Heart right ventricle (tissue), 16 donors: ENCODE data around the gene KIF3C. TPM values are rescaled to one million over a fixed set of nuclear protein-coding genes. Genes with fewer than 3 reads are reported as not detected.

ENCODE experiments used
- ATAC-seq, 8 donors: fragments of 200-7000 bp; cut with Tn5 transposase; one replicate each; pipeline ENCODE4 v1.9.1; 2020; ENCODE audit warnings: mild to moderate bottlenecking in 8 of 8, moderate library complexity in 8 of 8, moderate number of reproducible peaks in 1 of 8
- DNase-seq, 2 donors: peaks; one replicate each; pipeline ENCODE4 v3.0.0-alpha.2; 2020
- H3K27ac ChIP-seq, 10 donors: fragments of 200-600 bp; sonication (generic) in 2 of 10; one replicate each; pipeline versions ENCODE4 v1.5.0 to v1.8.0; 2020 to 2022; ENCODE audit warnings: mild to moderate bottlenecking in 3 of 10
- H3K27me3 ChIP-seq, 7 donors: fragments of 200-600 bp; one replicate each; pipeline ENCODE4 v1.8.0; 2021 to 2022; ENCODE audit warnings: mild to moderate bottlenecking in 2 of 7
- H3K36me3 ChIP-seq, 9 donors: fragments of 200-600 bp; sonication (generic) in 1 of 9; one replicate each; pipeline versions ENCODE4 v1.5.0 to v1.8.0; 2020 to 2022; ENCODE audit warnings: mild to moderate bottlenecking in 2 of 9
- H3K4me1 ChIP-seq, 9 donors: fragments of 200-600 bp; sonication (generic) in 1 of 9; one replicate each; pipeline versions ENCODE4 v1.5.0 to v1.8.0; 2020 to 2022; ENCODE audit warnings: mild to moderate bottlenecking in 4 of 9
- H3K4me3 ChIP-seq, 10 donors: fragments of 200-600 bp; sonication (generic) in 2 of 10; one replicate each; pipeline versions ENCODE4 v1.5.0 to v1.8.0; 2020 to 2022; ENCODE audit warnings: mild to moderate bottlenecking in 7 of 10, moderate library complexity in 2 of 10
- H3K9me3 ChIP-seq, 11 donors: fragments of 200-600 bp in 10 of 11; sonication (generic) in 2 of 11; one replicate each; pipeline versions ENCODE4 v1.5.0 to v1.8.0; 2013 to 2022; ENCODE audit warnings: mild to moderate bottlenecking in 2 of 11, control low read depth in 1 of 11, moderate library complexity in 1 of 11
- WGBS, 2 donors: extraction: QIAGEN DNeasy Blood & Tissue Kit; methylation state at CpG; one replicate each; pipeline ENCODE4 v1.1.7; 2013; ENCODE audit warnings: inconsistent platforms in 1 of 2; 5-methylcytosine and 5-hydroxymethylcytosine counted together
- intact Hi-C, 10 donors: fragments of 100-400 bp; cut with DNase I; formaldehyde crosslinking; loops; one replicate each; pipeline versions ENCODE4 v1.11.1 to v1.14.2; 2022
- polyA plus RNA-seq, 2 donors: library from polyadenylated mRNA; stranded (reverse); fragments of 200-250 nt; gene quantifications; one replicate each; pipeline ENCODE4 v1.2.3, GENCODE V29; 2013
- total RNA-seq, 10 donors: library from RNA; stranded (reverse); fragmentation: NEBNext Ultra II Directional in 3 of 10; extraction: Animal tissue kit (Norgen Biotek cat#: 25700) in 3 of 10; gene quantifications; one replicate each; pipeline versions ENCODE4 v1.2.1 to v1.2.4, GENCODE V29; 2021 to 2023
- TF ChIP-seq, protein P1 (sequence below), 9 donors: fragments of 200-600 bp; sonication (generic) in 2 of 9; IDR thresholded peaks; one replicate each; pipeline versions ENCODE4 v1.5.0 to v1.8.0; 2021 to 2022; ENCODE audit warnings: antibody characterized with exemption in 9 of 9, mild to moderate bottlenecking in 5 of 9, moderate library complexity in 1 of 9
- donor health status: Arrhythmogenic right ventricular cardiomyopathy.
- donor health status: ischemic (EF 13 %, LVEDD 7.1; RV severe dilation, severe dysfunction).
- donor health status: healthy with polysubstance abuse.
- donor health status: DM: no; HTN: yes; CAD: no.
- donor health status: DM: no; HTN: no; CAD: no.
- donor health status: ischemic (EF 25% LVEDD 6.9; RV normal size, moderate dysfunction).
- donor health status: ischemic (EF 25% LVEDD 5.7; RV mildly dilated, moderate dysfunction).
- donor health status: healthy.
- donor health status: DM: yes; HTN: yes; CAD: no.
- donor health status: Ischemic cardiomyopathy.
- donor health status: ischemic (EF 35%, LVEDD 5.7; RV mildly dilated, moderate dysfunction).
- donor health status: nonischemic (EF 11% LVEDD 7.7; RV severe dilation, severe dysfunction).
- donor health status: DM: yes; HTN: yes; CAD: no.
- donor health status: PGD.
- donor health status: ischemic (EF 29% LVEDD 5.4; RV normal size, mild dysfunction).
- donor health status: nonischemic (EF 23%, LVEDD 6.1; RV moderate dilation, normal function).

Gene KIF3C
- total and polyA plus RNA-seq, 12 donors: 1.1 to 4.2 (median 2.4) TPM

- H3K27me3 ChIP-seq: no peaks in the 10 kb centered on the region
- no peak for DNase-seq
- no peak overlapping the region for H3K27ac ChIP-seq
- intact Hi-C loops: loop anchor here in 9 of 10 donors (1.0 to 10.0 kb wide), 8 partner anchors 40 to 155 kb away; no protein-coding TSS in a partner anchor
- H3K36me3 ChIP-seq: no peaks in the 10 kb centered on the region
- H3K9me3 ChIP-seq: no peaks in the 10 kb centered on the region
- ATAC-seq: peak in 3 of 8 donors; percentile 11 to 39 (median 22)
- H3K4me1 ChIP-seq: peaks cover 0 to 14% (median 0%) of the 10 kb centered on the region in 9 donors
- 80 to 81% methylated on average over 3 of the region's 3 CpGs for WGBS, 2 donors
- TF ChIP-seq, protein P1, sequence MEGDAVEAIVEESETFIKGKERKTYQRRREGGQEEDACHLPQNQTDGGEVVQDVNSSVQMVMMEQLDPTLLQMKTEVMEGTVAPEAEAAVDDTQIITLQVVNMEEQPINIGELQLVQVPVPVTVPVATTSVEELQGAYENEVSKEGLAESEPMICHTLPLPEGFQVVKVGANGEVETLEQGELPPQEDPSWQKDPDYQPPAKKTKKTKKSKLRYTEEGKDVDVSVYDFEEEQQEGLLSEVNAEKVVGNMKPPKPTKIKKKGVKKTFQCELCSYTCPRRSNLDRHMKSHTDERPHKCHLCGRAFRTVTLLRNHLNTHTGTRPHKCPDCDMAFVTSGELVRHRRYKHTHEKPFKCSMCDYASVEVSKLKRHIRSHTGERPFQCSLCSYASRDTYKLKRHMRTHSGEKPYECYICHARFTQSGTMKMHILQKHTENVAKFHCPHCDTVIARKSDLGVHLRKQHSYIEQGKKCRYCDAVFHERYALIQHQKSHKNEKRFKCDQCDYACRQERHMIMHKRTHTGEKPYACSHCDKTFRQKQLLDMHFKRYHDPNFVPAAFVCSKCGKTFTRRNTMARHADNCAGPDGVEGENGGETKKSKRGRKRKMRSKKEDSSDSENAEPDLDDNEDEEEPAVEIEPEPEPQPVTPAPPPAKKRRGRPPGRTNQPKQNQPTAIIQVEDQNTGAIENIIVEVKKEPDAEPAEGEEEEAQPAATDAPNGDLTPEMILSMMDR (IDR thresholded peaks at IDR 0.05): no peak
- H3K4me3 ChIP-seq: peak overlapping the region in 1 of 10 donors; percentile 43
Observed at GRCh38 chr2:25991965-25992364, 9.7 kb upstream of the KIF3C start.

- no peak for DNase-seq
Observed at GRCh38 chr2:25989154-25989553, 6.9 kb upstream of the KIF3C start.

GRCh38 chr2:25988134-25988533, 5.8 kb upstream of the KIF3C start:
- Histone ChIP-seq H3K27me3 (no peaks in the 10 kb centered on the region), H3K4me3 (no peak overlapping the region), H3K4me1 (peaks cover 0 to 14% (median 0%) of the 10 kb centered on the region in 9 donors), H3K36me3 (no peaks in the 10 kb centered on the region), H3K9me3 (no peaks in the 10 kb centered on the region), H3K27ac (no peak overlapping the region)
- 93 to 95% methylated on average over 9 of the region's 9 CpGs for WGBS, 2 donors
- no peak for ATAC-seq
- intact Hi-C loops: loop anchor here in 2 of 10 donors (5.0 kb wide), 2 partner anchors 36 to 154 kb away; no protein-coding TSS in a partner anchor
- TF ChIP-seq, protein P1 (IDR thresholded peaks at IDR 0.05): no peak
- DNase-seq: no peak

More at GRCh38 chr2:25989154-25989553, 6.9 kb upstream of the KIF3C start:
- no peak overlapping the region for H3K27ac ChIP-seq
- H3K27me3 ChIP-seq: no peaks in the 10 kb centered on the region
- no peak for ATAC-seq
- intact Hi-C loops: loop anchor here in 2 of 10 donors (5.0 kb wide), 2 partner anchors 37 to 153 kb away; no protein-coding TSS in a partner anchor
- no peaks in the 10 kb centered on the region for H3K9me3 ChIP-seq
- H3K4me3 ChIP-seq: no peak overlapping the region
- 93 to 97% methylated on average over 4 of the region's 4 CpGs for WGBS, 2 donors
- H3K4me1 ChIP-seq: peaks cover 0 to 14% (median 0%) of the 10 kb centered on the region in 9 donors
- no peaks in the 10 kb centered on the region for H3K36me3 ChIP-seq
- TF ChIP-seq, protein P1 (IDR thresholded peaks at IDR 0.05): no peak

GRCh38 chr2:25983735-25984134, 1.4 kb upstream of the KIF3C start:
- Histone ChIP-seq H3K4me1 (peaks cover 0 to 37% (median 13%) of the 10 kb centered on the region in 9 donors), H3K36me3 (no peaks in the 10 kb centered on the region), H3K9me3 (no peaks in the 10 kb centered on the region), H3K4me3 (no peak overlapping the region), H3K27me3 (no peaks in the 10 kb centered on the region), H3K27ac (no peak overlapping the region)
- ATAC-seq: no peak
- intact Hi-C loops: no loop called here
- no peak for DNase-seq
- TF ChIP-seq, protein P1 (IDR thresholded peaks at IDR 0.05): peak in 1 of 9 donors; percentile 25
